Activated T-helper 1 cell treated with anti-CD3 and anti-CD28 coated beads, Interleukin-12 subunit alpha, Interleukin-12 subunit beta, Interleukin-2, Interleukin-4 antibody, amounts not matched to agents 30 ng/mL and 10 ng/mL and 1 ng/mL, durations not matched to agents 14 hours and 24 hours and 36 hours (primary cell): ENCODE results near the gene OR1Q1. TPM values are rescaled to one million over a fixed set of nuclear protein-coding genes. Genes with fewer than 3 reads are reported as not detected.
"Not testable (repeated sequence)": the region's sequence is repeated elsewhere in the genome, so short reads cannot be mapped to it uniquely, and the experiment has no call there.

Experiments used
- DNase-seq: peaks from one replicate; pipeline ENCODE4 v3.0.0; 2021; ENCODE audit warnings: low spot score
- H3K27ac Mint-ChIP-seq: one replicate; pipeline ENCODE4 v1.8.0; 2021; ENCODE audit warnings: mild to moderate bottlenecking, mixed read lengths
- H3K27me3 Mint-ChIP-seq: one replicate; pipeline ENCODE4 v1.8.0; 2022; ENCODE audit warnings: mild to moderate bottlenecking, moderate library complexity, mixed read lengths; ENCODE audit not compliant: insufficient read depth
- H3K36me3 Mint-ChIP-seq: one replicate; pipeline ENCODE4 v1.8.0; 2021; ENCODE audit warnings: low read depth, mixed read lengths
- H3K4me1 Mint-ChIP-seq: one replicate; pipeline ENCODE4 v1.8.0; 2021; ENCODE audit warnings: low read depth, mixed read lengths
- H3K4me3 Mint-ChIP-seq: one replicate; pipeline ENCODE4 v1.8.0; 2021; ENCODE audit warnings: mild to moderate bottlenecking, moderate library complexity, mixed read lengths
- H3K9me3 Mint-ChIP-seq: one replicate; pipeline ENCODE4 v1.8.0; 2021; ENCODE audit warnings: mixed read lengths
- intact Hi-C: fragments of 100-400 bp; cut with micrococcal nuclease; formaldehyde crosslinking; loops from one replicate; pipeline ENCODE4 v1.15.1; 2024
- total RNA-seq: library from RNA; stranded (reverse); gene quantifications from 2 replicates; pipeline ENCODE4 v1.2.3, GENCODE V29; 2022

OR1Q1 gene
- total RNA-seq = not detected in 2 replicates

GRCh38 chr9:122614362-122614761 is at the start of gene OR1Q1:
Gene OR1Q1 (plus strand): TSS chr9:122614738. CDS start chr9:122614738, 0 bp downstream.
- intact Hi-C loops = no loop called here
- DNase-seq = no peak
- Mint-ChIP-seq H3K4me1 (no peaks in the 10 kb centered on the region), H3K4me3 (no peak within 1 kb of the TSS), H3K9me3 (no peaks in the 10 kb centered on the region), H3K36me3 (no peaks in the 10 kb centered on the region), H3K27me3 (peaks cover 1% of the 10 kb centered on the region), H3K27ac (no peak within 1 kb of the TSS)

DNA sequence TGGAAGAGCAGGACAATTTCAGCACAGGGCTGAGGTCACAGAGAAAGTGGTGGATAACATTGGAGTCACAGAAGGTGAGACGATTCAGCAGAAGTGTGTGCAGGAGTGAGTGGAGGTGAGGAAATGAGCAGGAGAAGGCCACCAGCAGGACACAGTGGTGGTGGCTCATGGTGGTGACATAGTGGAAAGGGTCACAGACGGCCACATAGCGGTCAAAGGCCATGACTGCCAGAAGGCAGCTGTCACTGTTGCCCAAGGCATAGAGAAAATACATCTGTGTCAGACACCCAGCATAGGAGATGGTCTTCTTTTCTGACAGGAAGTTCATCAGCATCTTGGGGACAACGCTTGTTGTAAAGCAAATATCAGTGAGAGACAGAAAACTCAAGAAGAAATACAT is 46.6 kb upstream of the OR1Q1 start:
- Mint-ChIP-seq H3K4me1 (no peaks in the 10 kb centered on the region), H3K4me3 (no peak overlapping the region), H3K36me3 (no peaks in the 10 kb centered on the region), H3K9me3 (peaks cover under 1% of the 10 kb centered on the region), H3K27ac (no peak overlapping the region), H3K27me3 (no peaks in the 10 kb centered on the region)
- intact Hi-C loops = no loop called here
- DNase-seq = no peak

- H3K36me3 Mint-ChIP-seq = no peaks in the 10 kb centered on the region
- no peaks in the 10 kb centered on the region for H3K4me1 Mint-ChIP-seq
- H3K9me3 Mint-ChIP-seq = no peaks in the 10 kb centered on the region
- H3K27me3 Mint-ChIP-seq = peaks cover 2% of the 10 kb centered on the region
- no peak for DNase-seq
- intact Hi-C loops = no loop called here
- H3K4me3 Mint-ChIP-seq = no peak overlapping the region
- no peak overlapping the region for H3K27ac Mint-ChIP-seq
Observed at GRCh38 chr9:122572456-122572855, 42.1 kb upstream of the OR1Q1 start.

GRCh38 chr9:122579874-122580273 is 34.7 kb upstream of the OR1Q1 start:
- Mint-ChIP-seq H3K4me1 (no peaks in the 10 kb centered on the region), H3K4me3 (no peak overlapping the region), H3K27me3 (peaks cover 7% of the 10 kb centered on the region), H3K27ac (no peak overlapping the region), H3K36me3 (no peaks in the 10 kb centered on the region), H3K9me3 (no peaks in the 10 kb centered on the region)
- no peak for DNase-seq
- intact Hi-C loops = no loop called here

DNA sequence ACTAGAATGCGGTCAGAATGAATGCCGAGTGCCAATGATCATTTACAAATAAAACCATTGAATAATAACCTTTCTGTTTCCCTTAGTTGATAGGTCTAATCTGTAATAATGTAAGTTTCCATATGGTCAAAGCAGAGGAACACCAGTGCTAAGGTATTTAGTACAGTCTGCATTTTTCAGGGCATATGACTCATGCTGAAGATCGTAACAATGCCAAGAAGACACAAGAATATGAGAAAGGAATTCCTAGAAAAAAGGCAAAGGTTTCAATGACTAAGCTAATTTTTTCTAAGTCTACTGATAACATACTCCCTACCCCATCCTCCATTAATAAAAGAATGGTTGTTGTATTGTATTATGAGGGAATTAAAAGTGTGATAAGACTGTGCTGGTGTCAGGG is 34.2 kb upstream of the OR1Q1 start:
- Mint-ChIP-seq H3K4me1 (no peaks in the 10 kb centered on the region), H3K27me3 (peaks cover 6% of the 10 kb centered on the region), H3K36me3 (no peaks in the 10 kb centered on the region), H3K9me3 (no peaks in the 10 kb centered on the region), H3K4me3 (no peak overlapping the region), H3K27ac (no peak overlapping the region)
- intact Hi-C loops = no loop called here
- no peak for DNase-seq

- H3K4me3 Mint-ChIP-seq, H3K36me3 Mint-ChIP-seq, H3K27ac Mint-ChIP-seq, intact Hi-C loops, DNase-seq, H3K9me3 Mint-ChIP-seq, H3K4me1 Mint-ChIP-seq: not testable (repeated sequence)
- peaks cover 11% of the 10 kb centered on the region for H3K27me3 Mint-ChIP-seq
Observed at GRCh38 chr9:122583284-122583683, 31.3 kb upstream of the OR1Q1 start, which contains the start of gene OR1L8. Gene OR1L8 (minus strand): TSS chr9:122583384. CDS start chr9:122568477, 14,907 bp downstream.

DNA sequence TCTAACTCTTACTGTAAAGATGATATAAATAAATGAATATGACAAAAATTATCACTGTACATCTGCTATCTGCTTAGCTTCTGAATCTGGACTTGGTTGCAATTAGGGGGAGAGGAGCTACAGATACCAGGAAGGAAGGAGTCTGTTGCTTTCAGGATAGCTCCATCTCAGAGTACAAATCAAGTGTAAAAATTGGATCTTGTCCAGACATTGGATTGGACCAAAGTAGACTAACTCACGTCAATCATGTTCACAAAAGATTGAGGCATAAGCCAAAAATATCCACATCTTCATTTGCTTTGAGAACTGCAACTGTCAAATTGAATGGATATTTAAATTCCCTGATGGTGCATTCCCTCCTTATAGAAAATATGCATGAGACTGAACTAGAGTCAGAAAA is 8.8 kb upstream of the OR1Q1 start:
- no peak overlapping the region for H3K4me3 Mint-ChIP-seq
- H3K36me3 Mint-ChIP-seq = no peaks in the 10 kb centered on the region
- no peaks in the 10 kb centered on the region for H3K27me3 Mint-ChIP-seq

DNA sequence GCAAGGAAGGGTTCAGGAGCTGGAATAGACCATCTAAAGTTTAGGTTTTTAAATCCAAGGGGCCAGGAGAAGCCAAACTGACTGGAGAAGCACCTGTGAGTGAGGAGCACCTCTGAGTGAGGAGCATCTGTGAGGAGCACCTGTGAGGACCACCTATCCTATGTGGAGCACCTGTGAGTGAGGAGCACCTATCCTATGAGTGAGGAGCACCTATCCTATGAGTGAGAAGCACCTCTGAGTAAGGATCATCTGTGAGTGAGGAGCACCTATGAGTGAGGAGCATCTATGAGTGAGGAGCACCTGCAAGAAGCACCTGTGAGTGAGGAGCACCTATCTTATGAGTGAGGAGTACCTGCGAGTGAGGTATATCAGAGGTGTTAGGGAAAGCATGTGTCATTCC is 8.0 kb upstream of the OR1Q1 start:
- H3K4me1 Mint-ChIP-seq = no peaks in the 10 kb centered on the region
- H3K9me3 Mint-ChIP-seq = no peaks in the 10 kb centered on the region
- peaks cover 1% of the 10 kb centered on the region for H3K27me3 Mint-ChIP-seq
- no peak overlapping the region for H3K27ac Mint-ChIP-seq
- no peaks in the 10 kb centered on the region for H3K36me3 Mint-ChIP-seq
- H3K4me3 Mint-ChIP-seq = no peak overlapping the region
- no peak for DNase-seq
- intact Hi-C loops = no loop called here

More for the DNA sequence above, 8.8 kb upstream of the OR1Q1 start:
- intact Hi-C loops = no loop called here
- no peak for DNase-seq
- Mint-ChIP-seq H3K9me3 (peaks cover 6% of the 10 kb centered on the region), H3K4me1 (no peaks in the 10 kb centered on the region), H3K27ac (no peak overlapping the region)

GRCh38 chr9:122609804-122610203 is 4.7 kb upstream of the OR1Q1 start:
- no peaks in the 10 kb centered on the region for H3K9me3 Mint-ChIP-seq
- no peak overlapping the region for H3K4me3 Mint-ChIP-seq
- DNase-seq = no peak
- H3K27me3 Mint-ChIP-seq = peaks cover 1% of the 10 kb centered on the region
- H3K27ac Mint-ChIP-seq = no peak overlapping the region
- intact Hi-C loops = no loop called here
- no peaks in the 10 kb centered on the region for H3K36me3 Mint-ChIP-seq
- H3K4me1 Mint-ChIP-seq = no peaks in the 10 kb centered on the region

GRCh38 chr9:122619996-122620395 is 5.5 kb downstream of the OR1Q1 start:
- Mint-ChIP-seq H3K4me3 (no peak overlapping the region), H3K4me1 (no peaks in the 10 kb centered on the region), H3K36me3 (no peaks in the 10 kb centered on the region), H3K27me3 (no peaks in the 10 kb centered on the region), H3K9me3 (no peaks in the 10 kb centered on the region), H3K27ac (no peak overlapping the region)
- DNase-seq = no peak
- intact Hi-C loops = no loop called here

GRCh38 chr9:122642226-122642625 is 27.7 kb downstream of the OR1Q1 start:
- intact Hi-C loops = no loop called here
- H3K4me3 Mint-ChIP-seq = no peak overlapping the region
- no peaks in the 10 kb centered on the region for H3K36me3 Mint-ChIP-seq
- H3K4me1 Mint-ChIP-seq = no peaks in the 10 kb centered on the region
- H3K9me3 Mint-ChIP-seq = no peaks in the 10 kb centered on the region
- no peak overlapping the region for H3K27ac Mint-ChIP-seq
- no peak for DNase-seq
- H3K27me3 Mint-ChIP-seq = peaks cover 3% of the 10 kb centered on the region

DNA sequence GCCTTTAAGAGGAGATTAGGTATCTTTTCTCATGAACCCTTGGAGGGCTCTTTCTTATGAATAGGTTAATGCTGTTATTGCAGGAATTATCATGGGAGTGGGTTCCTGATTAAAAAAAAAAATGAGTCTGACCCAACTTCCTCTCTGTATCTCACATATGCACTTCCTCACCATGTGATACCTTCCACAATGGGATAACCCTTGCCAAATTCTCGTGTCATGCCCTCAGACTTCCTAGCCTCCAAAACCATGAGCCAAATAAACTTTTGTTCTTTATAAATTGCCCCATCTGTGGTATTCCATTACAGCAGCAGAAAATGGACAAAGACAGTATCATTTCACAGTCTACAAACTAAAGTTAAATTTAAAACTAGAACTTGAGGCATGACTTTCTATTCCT is 41.8 kb downstream of the OR1Q1 start:
- no peak for DNase-seq
- Mint-ChIP-seq H3K9me3 (no peaks in the 10 kb centered on the region), H3K27me3 (no peaks in the 10 kb centered on the region), H3K4me1 (no peaks in the 10 kb centered on the region), H3K27ac (no peak overlapping the region), H3K36me3 (no peaks in the 10 kb centered on the region), H3K4me3 (no peak overlapping the region)
- intact Hi-C loops = no loop called here

DNA sequence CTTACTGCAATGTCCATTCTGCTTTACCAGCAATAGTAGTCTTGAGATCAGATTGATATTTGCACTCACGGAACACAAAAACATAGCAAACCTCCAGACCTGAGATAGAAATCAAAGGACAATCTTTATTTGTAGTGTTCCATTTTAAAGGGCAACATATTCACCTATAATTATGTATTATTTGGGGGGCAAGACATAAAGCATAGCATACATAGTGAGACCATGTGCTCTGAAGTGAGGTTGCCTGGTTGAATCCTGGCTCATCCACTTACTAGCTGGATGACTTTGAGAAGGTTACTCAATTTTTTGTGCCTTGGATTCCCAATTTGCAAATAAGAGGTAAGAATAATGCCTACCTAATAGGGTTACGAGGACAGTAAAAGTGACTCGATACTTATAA is 43.0 kb downstream of the OR1Q1 start, which contains the start of gene OR1B1:
Gene OR1B1, minus strand, starts transcription at position 101 of the 400 bp plus-strand sequence.
- no peaks in the 10 kb centered on the region for H3K4me1 Mint-ChIP-seq
- intact Hi-C loops = no loop called here
- no peak within 1 kb of the TSS for H3K27ac Mint-ChIP-seq
- no peaks in the 10 kb centered on the region for H3K9me3 Mint-ChIP-seq
- H3K27me3 Mint-ChIP-seq = no peaks in the 10 kb centered on the region
- H3K4me3 Mint-ChIP-seq = no peak within 1 kb of the TSS
- DNase-seq = no peak
- no peaks in the 10 kb centered on the region for H3K36me3 Mint-ChIP-seq

GRCh38 chr9:122661416-122661815 is 46.9 kb downstream of the OR1Q1 start, which contains the start of gene OR1L1:
Gene OR1L1 (plus strand): TSS chr9:122661716. CDS start chr9:122661716, 0 bp downstream.
- no peak within 1 kb of the TSS for H3K27ac Mint-ChIP-seq
- intact Hi-C loops = no loop called here
- no peaks in the 10 kb centered on the region for H3K9me3 Mint-ChIP-seq
- DNase-seq = no peak
- no peaks in the 10 kb centered on the region for H3K4me1 Mint-ChIP-seq
- no peak within 1 kb of the TSS for H3K4me3 Mint-ChIP-seq
- no peaks in the 10 kb centered on the region for H3K36me3 Mint-ChIP-seq
- H3K27me3 Mint-ChIP-seq = no peaks in the 10 kb centered on the region
